A549 (cell line): ENCODE data around the gene MYOT.

Experiments
- CBX2 ChIP-seq: fragments of 200-600 bp; sonication (generic); IDR thresholded peaks from 2 replicates; pipeline ENCODE4 v1.6.1; 2016; ENCODE audit warnings: low read depth, mild to moderate bottlenecking, borderline replicate concordance
- EP300 ChIP-seq, 2 experiments: fragments of >200 bp; sonication (Bioruptor Twin); formaldehyde crosslinking; IDR thresholded peaks; 2 replicates in 1 of 2; 3 replicates in 1 of 2; pipeline ENCODE4 v1.6.1; 2016 to 2017
- JUN ChIP-seq, 2 experiments: fragments of >200 bp; sonication (Bioruptor Twin); formaldehyde crosslinking; IDR thresholded peaks; 2 replicates in 1 of 2; 3 replicates in 1 of 2; pipeline ENCODE4 v1.6.1; 2016 to 2017
- JUNB ChIP-seq: fragments of >200 bp; sonication (Bioruptor Twin); formaldehyde crosslinking; IDR thresholded peaks from 2 replicates; pipeline ENCODE4 v1.6.1; 2016
- POLR2A ChIP-seq: IDR thresholded peaks from 2 replicates; pipeline ENCODE4 v1.6.1; 2012; ENCODE audit warnings: mild to moderate bottlenecking, low read length
- RCOR1 ChIP-seq: fragments of 150-350 bp; IDR thresholded peaks from 2 replicates; pipeline ENCODE4 v1.6.1; 2014; ENCODE audit warnings: antibody characterized with exemption, low read length, low read depth
- SREBF2 ChIP-seq: fragments of 450-650 bp; IDR thresholded peaks from 2 replicates; pipeline ENCODE4 v1.6.1; 2014; ENCODE audit warnings: mild to moderate bottlenecking, moderate library complexity
- TF ChIP-seq, protein P1 (sequence below): fragments of >200 bp; sonication (Bioruptor Twin); formaldehyde crosslinking; IDR thresholded peaks from 3 replicates; pipeline ENCODE4 v1.5.1; 2016
- TF ChIP-seq, protein P2 (sequence below): fragments of 150-350 bp; IDR thresholded peaks from 2 replicates; pipeline ENCODE4 v1.6.1; 2014; ENCODE audit warnings: low read depth, mild to moderate bottlenecking, low read length
- TF ChIP-seq, protein P3 (sequence below): IDR thresholded peaks from 2 replicates; pipeline ENCODE4 v1.6.1; 2012
- TF ChIP-seq, protein P4 (sequence below): fragments of 450-650 bp; IDR thresholded peaks from 2 replicates; pipeline ENCODE4 v1.6.1; 2014; ENCODE audit warnings: antibody characterized with exemption
- TF ChIP-seq, protein P5 (sequence below): fragments of 200-600 bp; sonication (generic); IDR thresholded peaks from 2 replicates; pipeline ENCODE4 v1.6.1; 2016; ENCODE audit warnings: antibody characterized with exemption, mild to moderate bottlenecking, moderate library complexity

DNA sequence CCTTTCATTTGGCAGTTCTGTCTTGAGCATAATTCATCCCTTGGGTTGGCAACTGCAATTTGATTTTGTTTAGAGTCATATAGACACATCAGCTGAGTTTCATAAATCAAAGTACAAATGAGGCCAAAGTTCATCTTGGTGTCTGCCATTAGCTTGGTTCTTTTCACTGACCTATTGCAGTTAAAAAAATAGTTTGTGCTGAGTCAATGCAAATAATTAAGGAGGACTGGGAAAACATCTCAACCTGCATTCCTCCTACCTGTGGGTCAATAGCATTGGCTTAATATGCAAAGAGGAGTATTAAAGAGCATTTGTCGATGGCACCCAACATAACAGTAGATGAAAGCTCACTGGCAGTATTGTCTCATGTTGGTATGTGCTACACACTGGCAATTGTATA lies 23.2 kb downstream of the MYOT start:
- TF ChIP-seq, protein P1, sequence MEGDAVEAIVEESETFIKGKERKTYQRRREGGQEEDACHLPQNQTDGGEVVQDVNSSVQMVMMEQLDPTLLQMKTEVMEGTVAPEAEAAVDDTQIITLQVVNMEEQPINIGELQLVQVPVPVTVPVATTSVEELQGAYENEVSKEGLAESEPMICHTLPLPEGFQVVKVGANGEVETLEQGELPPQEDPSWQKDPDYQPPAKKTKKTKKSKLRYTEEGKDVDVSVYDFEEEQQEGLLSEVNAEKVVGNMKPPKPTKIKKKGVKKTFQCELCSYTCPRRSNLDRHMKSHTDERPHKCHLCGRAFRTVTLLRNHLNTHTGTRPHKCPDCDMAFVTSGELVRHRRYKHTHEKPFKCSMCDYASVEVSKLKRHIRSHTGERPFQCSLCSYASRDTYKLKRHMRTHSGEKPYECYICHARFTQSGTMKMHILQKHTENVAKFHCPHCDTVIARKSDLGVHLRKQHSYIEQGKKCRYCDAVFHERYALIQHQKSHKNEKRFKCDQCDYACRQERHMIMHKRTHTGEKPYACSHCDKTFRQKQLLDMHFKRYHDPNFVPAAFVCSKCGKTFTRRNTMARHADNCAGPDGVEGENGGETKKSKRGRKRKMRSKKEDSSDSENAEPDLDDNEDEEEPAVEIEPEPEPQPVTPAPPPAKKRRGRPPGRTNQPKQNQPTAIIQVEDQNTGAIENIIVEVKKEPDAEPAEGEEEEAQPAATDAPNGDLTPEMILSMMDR: no peak
- TF ChIP-seq POLR2A (no peak), RCOR1 (no peak), EP300 (IDR thresholded peaks at IDR 0.05) (no peak), SREBF2 (no peak), JUNB (no peak), CBX2 (no peak), JUN (IDR thresholded peaks at IDR 0.05) (no peak)
- TF ChIP-seq, protein P2, sequence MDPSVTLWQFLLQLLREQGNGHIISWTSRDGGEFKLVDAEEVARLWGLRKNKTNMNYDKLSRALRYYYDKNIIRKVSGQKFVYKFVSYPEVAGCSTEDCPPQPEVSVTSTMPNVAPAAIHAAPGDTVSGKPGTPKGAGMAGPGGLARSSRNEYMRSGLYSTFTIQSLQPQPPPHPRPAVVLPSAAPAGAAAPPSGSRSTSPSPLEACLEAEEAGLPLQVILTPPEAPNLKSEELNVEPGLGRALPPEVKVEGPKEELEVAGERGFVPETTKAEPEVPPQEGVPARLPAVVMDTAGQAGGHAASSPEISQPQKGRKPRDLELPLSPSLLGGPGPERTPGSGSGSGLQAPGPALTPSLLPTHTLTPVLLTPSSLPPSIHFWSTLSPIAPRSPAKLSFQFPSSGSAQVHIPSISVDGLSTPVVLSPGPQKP: no peak
- TF ChIP-seq, protein P3, sequence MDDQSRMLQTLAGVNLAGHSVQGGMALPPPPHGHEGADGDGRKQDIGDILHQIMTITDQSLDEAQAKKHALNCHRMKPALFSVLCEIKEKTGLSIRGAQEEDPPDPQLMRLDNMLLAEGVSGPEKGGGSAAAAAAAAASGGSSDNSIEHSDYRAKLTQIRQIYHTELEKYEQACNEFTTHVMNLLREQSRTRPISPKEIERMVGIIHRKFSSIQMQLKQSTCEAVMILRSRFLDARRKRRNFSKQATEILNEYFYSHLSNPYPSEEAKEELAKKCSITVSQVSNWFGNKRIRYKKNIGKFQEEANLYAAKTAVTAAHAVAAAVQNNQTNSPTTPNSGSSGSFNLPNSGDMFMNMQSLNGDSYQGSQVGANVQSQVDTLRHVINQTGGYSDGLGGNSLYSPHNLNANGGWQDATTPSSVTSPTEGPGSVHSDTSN: no peak
- TF ChIP-seq, protein P4, sequence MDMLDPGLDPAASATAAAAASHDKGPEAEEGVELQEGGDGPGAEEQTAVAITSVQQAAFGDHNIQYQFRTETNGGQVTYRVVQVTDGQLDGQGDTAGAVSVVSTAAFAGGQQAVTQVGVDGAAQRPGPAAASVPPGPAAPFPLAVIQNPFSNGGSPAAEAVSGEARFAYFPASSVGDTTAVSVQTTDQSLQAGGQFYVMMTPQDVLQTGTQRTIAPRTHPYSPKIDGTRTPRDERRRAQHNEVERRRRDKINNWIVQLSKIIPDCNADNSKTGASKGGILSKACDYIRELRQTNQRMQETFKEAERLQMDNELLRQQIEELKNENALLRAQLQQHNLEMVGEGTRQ: no peak
- TF ChIP-seq, protein P5, sequence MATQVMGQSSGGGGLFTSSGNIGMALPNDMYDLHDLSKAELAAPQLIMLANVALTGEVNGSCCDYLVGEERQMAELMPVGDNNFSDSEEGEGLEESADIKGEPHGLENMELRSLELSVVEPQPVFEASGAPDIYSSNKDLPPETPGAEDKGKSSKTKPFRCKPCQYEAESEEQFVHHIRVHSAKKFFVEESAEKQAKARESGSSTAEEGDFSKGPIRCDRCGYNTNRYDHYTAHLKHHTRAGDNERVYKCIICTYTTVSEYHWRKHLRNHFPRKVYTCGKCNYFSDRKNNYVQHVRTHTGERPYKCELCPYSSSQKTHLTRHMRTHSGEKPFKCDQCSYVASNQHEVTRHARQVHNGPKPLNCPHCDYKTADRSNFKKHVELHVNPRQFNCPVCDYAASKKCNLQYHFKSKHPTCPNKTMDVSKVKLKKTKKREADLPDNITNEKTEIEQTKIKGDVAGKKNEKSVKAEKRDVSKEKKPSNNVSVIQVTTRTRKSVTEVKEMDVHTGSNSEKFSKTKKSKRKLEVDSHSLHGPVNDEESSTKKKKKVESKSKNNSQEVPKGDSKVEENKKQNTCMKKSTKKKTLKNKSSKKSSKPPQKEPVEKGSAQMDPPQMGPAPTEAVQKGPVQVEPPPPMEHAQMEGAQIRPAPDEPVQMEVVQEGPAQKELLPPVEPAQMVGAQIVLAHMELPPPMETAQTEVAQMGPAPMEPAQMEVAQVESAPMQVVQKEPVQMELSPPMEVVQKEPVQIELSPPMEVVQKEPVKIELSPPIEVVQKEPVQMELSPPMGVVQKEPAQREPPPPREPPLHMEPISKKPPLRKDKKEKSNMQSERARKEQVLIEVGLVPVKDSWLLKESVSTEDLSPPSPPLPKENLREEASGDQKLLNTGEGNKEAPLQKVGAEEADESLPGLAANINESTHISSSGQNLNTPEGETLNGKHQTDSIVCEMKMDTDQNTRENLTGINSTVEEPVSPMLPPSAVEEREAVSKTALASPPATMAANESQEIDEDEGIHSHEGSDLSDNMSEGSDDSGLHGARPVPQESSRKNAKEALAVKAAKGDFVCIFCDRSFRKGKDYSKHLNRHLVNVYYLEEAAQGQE: no peak
